ENCODE measurements around the gene MLXIP. TPM values are rescaled to one million over a fixed set of nuclear protein-coding genes. Genes with fewer than 3 reads are reported as not detected.
A peak's percentile ranks its signal among the peaks of the same experiment; 100 is the strongest.

MLXIP gene, protein sequence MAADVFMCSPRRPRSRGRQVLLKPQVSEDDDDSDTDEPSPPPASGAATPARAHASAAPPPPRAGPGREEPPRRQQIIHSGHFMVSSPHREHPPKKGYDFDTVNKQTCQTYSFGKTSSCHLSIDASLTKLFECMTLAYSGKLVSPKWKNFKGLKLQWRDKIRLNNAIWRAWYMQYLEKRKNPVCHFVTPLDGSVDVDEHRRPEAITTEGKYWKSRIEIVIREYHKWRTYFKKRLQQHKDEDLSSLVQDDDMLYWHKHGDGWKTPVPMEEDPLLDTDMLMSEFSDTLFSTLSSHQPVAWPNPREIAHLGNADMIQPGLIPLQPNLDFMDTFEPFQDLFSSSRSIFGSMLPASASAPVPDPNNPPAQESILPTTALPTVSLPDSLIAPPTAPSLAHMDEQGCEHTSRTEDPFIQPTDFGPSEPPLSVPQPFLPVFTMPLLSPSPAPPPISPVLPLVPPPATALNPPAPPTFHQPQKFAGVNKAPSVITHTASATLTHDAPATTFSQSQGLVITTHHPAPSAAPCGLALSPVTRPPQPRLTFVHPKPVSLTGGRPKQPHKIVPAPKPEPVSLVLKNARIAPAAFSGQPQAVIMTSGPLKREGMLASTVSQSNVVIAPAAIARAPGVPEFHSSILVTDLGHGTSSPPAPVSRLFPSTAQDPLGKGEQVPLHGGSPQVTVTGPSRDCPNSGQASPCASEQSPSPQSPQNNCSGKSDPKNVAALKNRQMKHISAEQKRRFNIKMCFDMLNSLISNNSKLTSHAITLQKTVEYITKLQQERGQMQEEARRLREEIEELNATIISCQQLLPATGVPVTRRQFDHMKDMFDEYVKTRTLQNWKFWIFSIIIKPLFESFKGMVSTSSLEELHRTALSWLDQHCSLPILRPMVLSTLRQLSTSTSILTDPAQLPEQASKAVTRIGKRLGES
- total RNA-seq: 10 to 100 TPM; 18.8 to 22.0 TPM

DNA sequence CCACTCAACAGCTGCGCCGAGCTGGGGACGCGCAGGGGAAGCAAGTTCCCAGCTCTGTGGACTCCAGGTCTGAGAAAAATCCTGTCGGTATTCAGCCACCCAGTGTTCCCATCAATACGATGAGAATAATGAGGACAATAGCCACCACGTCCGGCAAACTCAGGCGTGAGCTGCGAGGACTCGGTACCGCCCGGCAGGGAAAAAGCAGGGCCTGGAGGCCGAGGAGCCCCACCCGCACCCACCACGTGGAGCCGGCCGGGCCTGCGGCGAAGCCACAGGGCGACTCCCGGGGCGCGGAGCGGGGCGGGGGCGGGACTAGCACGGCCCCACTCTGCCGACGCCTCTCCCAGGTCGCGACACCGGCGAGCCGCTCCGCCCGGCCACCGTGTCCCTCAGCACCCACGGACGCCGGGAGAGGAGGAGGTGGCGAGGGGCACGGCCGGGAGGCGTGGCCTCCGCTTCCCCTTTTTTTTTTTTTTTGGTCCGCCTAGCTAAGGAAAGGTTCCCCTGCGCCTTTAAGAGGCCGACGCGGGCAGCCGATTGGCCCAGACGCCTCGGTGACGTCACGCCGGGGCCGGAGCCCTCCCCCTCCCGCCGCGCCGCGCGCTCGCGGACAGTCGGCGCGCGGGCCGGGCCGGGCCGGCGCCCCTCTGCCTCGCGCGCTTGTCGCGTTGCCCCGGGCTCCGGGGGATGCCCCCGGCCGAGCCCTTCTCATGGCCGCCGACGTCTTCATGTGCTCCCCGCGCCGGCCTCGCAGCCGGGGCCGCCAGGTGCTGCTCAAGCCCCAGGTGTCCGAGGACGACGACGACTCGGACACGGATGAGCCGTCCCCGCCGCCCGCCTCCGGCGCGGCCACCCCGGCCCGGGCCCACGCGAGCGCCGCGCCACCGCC lies at the start of gene MLXIP:
MLXIP (plus strand) TSS at position 616 of the 892 bp plus-strand sequence; CDS start at position 714, 98 bp downstream.
- Mint-ChIP-seq H3K4me3 (peak within 1 kb of the TSS; percentile 85), H3K36me3 (ENCODE audit: low read depth) (no peaks in the 10 kb centered on the region), H3K4me1 (ENCODE audit: low read depth) (peaks cover 47% of the 10 kb centered on the region), H3K27ac (peak within 1 kb of the TSS; percentile 51), H3K9me3 (no peaks in the 10 kb centered on the region), H3K27me3 (ENCODE audit: low read depth) (no peaks in the 10 kb centered on the region)
- intact Hi-C loops (cut with micrococcal nuclease): loop anchor here (1.0 to 5.0 kb wide), 4 partner anchors 24 to 451 kb away; partner anchors contain the start of gene ORAI1
- DNase-seq: peak; percentile 91
- CTCF ChIA-PET: interaction anchor here (0.8 to 1.5 kb wide), 2 partner anchors 11 to 44 kb away, joined by 6 to 7 read pairs; no protein-coding TSS in a partner anchor

DNA sequence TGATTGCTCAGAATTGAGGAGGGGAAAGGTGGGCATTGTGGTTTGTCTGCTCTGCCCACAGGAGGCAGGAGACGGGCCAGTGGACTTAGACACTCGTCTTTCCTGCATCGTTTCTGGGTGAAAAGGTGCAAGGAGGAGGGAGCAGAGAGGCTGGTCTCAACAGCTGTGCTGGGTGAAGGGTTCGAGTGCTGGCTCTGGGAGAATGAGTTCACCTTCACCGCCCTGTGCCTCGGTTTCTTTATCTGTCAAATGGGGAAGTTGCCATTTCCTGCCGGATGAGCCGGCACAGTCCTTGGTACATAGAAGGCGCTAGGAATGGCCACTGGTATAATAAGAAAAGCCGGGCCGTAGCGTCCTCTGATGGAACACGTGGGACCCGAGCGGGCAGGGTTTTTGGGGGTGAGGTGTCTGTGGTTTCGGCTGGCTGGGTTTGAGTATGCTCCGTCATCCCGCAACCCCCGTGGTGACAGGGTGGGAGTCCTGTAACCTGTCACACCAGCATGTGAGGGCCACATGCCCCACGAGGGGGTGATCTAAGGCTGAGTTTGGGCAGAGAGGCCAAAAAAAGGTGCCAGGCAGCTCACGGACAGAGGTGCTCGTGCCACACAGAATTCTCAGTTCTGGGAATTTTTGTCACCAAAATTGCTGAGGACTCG lies 49.5 kb upstream of the MLXIP start:
- no peaks in the 10 kb centered on the region for H3K9me3 Mint-ChIP-seq
- H3K4me1 Mint-ChIP-seq (ENCODE audit: low read depth): no peaks in the 10 kb centered on the region
- H3K36me3 Mint-ChIP-seq (ENCODE audit: low read depth): no peaks in the 10 kb centered on the region
- no peaks in the 10 kb centered on the region for H3K27me3 Mint-ChIP-seq (ENCODE audit: low read depth)
- no peak for DNase-seq
- CTCF ChIA-PET: interaction anchor here (1.1 kb wide), 1 partner anchor 25 kb away, joined by 4 read pairs; no protein-coding TSS in a partner anchor
- H3K4me3 Mint-ChIP-seq: no peak overlapping the region
- intact Hi-C loops (cut with micrococcal nuclease): no loop called here
- H3K27ac Mint-ChIP-seq: no peak overlapping the region

DNA sequence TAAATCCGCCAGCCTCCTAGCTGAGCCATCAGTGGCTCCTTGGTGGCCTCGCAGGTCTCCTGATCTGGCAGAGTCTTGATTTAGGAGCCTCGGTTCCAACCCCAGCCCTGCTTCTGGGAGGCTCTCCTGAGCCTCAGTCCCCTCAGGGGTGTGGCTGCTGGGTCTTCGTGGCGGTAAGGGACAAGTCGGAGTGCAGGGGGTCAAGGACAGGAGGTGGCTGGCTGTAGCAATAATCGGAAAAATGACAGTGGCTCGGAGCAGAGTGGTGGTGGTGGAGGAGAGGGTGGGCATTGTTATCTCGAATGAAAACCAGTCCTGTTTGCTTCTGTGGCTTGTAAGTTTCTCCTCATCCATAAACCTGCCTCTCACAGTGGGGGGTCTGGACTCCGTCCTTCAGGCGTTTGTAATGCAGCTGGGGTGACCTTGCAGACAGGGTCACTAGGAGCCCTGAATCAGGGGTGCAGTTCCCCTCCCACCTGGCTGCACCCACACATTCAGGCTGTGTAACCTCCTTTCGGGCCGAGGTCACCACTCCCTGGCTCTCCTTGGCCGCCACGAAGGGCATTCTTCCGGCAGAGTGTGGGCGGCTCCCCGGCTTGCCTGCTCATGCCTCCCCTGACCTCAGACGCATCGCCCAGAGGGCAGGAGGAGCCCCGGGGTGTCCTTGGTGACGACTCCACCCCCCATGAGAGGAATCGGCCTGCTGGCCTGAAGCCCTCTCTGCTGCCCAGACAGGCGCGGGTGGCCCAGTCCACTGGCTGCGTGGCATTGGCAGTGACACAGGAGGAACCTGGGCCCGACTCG lies 48.7 kb upstream of the MLXIP start:
- CTCF ChIA-PET: no interaction called here
- intact Hi-C loops (cut with micrococcal nuclease): no loop called here
- H3K9me3 Mint-ChIP-seq: no peaks in the 10 kb centered on the region
- H3K4me1 Mint-ChIP-seq (ENCODE audit: low read depth): no peaks in the 10 kb centered on the region
- DNase-seq: no peak
- H3K27ac Mint-ChIP-seq: no peak overlapping the region
- H3K4me3 Mint-ChIP-seq: no peak overlapping the region
- no peaks in the 10 kb centered on the region for H3K27me3 Mint-ChIP-seq (ENCODE audit: low read depth)
- H3K36me3 Mint-ChIP-seq (ENCODE audit: low read depth): no peaks in the 10 kb centered on the region

DNA sequence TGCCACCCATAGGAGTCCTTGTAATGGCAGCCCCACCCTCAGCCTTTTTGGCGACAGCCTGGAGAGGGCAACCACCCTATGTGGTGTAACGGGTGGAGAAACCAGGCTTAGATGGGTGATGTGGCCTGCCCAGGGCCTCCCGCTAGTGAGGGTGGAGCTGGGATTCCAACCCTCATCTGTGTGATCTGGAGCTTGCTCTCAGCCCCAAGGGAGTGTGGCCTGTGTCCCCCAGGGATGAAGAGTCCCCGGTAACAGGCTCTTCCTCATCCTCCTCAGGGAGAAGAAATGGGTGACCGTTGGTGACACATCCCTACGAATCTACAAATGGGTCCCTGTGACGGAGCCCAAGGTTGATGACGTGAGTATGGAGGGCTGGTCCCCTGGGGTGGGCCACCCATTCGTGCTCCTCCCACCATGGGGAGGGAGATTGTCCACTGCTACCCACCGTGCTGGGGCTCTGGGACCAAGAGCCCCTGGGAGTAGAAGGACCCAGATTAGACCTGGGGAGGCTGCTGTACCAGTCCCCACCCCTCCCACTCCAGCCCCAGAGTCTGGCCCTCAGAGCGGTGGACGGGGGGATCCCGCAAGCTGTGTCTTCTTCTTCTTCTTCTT lies 48.0 kb upstream of the MLXIP start:
- Mint-ChIP-seq H3K27me3 (ENCODE audit: low read depth) (no peaks in the 10 kb centered on the region), H3K27ac (no peak overlapping the region), H3K36me3 (ENCODE audit: low read depth) (no peaks in the 10 kb centered on the region), H3K9me3 (no peaks in the 10 kb centered on the region), H3K4me1 (ENCODE audit: low read depth) (no peaks in the 10 kb centered on the region), H3K4me3 (no peak overlapping the region)
- DNase-seq: no peak
- intact Hi-C loops (cut with micrococcal nuclease): no loop called here
- CTCF ChIA-PET: interaction anchor here (0.6 to 0.8 kb wide), 2 partner anchors 112 to 160 kb away, joined by 3 read pairs; partner anchors contain the start of gene CFAP251

DNA sequence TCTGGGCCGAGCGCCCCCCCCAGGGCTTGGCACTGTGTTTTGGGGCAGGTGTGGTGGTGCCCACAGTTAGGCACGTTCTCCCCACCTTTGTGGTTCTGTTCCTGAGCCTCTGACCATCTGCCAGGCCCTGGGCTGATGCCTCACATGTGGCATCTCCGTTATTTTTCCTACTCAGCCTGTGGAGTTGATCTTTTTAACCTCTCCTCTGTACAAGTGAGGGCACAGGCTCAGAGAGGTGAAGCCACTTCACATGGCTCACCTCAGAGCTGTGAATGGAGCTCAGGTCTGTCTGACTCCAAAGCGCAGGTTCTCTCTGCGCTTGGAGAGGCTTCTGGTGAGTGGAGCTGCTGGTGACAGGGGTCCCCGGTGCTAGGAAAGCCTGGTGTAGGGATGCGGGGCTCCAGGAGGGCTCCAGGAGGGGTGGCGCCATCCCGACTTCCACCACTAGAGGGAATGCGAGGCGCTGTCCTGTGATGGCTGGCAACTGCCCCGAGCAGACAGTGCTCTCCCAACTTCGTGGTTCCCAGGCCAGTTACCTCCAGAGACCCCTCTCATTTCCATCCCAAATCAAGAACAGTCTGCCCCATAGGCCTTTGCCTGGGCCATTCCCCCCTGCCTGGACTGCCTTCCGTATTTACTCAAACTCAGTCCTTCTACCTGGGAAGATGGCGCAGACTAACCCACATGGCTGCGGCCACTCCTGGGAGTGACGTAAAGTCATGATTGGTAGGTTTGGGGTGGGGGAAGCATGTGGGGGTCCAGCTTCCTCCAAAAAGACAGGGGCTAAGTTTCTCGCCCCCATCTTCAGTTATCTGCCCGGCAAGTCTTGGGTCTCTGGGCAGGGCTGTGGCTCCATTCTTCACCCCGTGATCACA lies 47.0 kb upstream of the MLXIP start:
- intact Hi-C loops (cut with micrococcal nuclease): no loop called here
- Mint-ChIP-seq H3K36me3 (ENCODE audit: low read depth) (no peaks in the 10 kb centered on the region), H3K27ac (no peak overlapping the region), H3K4me1 (ENCODE audit: low read depth) (no peaks in the 10 kb centered on the region), H3K27me3 (ENCODE audit: low read depth) (no peaks in the 10 kb centered on the region), H3K4me3 (no peak overlapping the region), H3K9me3 (no peaks in the 10 kb centered on the region)
- peak; percentile 63 for DNase-seq
- CTCF ChIA-PET: interaction anchor here (0.6 to 1.7 kb wide), 6 partner anchors 8 to 342 kb away, joined by 3 to 4 read pairs (median 3); partner anchors contain the start of gene CFAP251

DNA sequence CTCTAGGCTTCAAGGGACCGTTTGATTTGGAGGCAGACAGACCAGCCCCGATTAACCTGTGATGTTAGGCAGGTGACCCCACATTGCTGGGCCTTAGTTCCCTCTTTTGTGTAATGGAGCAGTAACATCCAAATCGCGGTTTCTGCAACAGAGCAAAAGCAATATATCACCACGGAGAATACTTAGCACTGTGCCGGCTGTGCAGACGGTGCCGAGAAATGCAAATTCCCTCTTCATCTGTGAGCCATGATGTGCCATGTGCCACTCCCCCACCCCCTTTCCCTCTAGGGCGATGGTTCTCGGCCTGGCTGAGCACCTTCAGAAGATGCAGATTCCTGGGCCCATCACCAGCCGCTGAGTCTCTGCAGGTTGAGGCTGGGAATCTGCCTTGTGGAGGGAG lies 46.0 kb upstream of the MLXIP start:
- CTCF ChIA-PET: interaction anchor here (1.5 to 1.7 kb wide), 2 partner anchors 91 to 125 kb away, joined by 3 to 4 read pairs; no protein-coding TSS in a partner anchor
- no peaks in the 10 kb centered on the region for H3K4me1 Mint-ChIP-seq (ENCODE audit: low read depth)
- H3K4me3 Mint-ChIP-seq: no peak overlapping the region
- no peaks in the 10 kb centered on the region for H3K36me3 Mint-ChIP-seq (ENCODE audit: low read depth)
- no peaks in the 10 kb centered on the region for H3K27me3 Mint-ChIP-seq (ENCODE audit: low read depth)
- H3K9me3 Mint-ChIP-seq: no peaks in the 10 kb centered on the region
- intact Hi-C loops (cut with micrococcal nuclease): no loop called here
- H3K27ac Mint-ChIP-seq: no peak overlapping the region
- no peak for DNase-seq

DNA sequence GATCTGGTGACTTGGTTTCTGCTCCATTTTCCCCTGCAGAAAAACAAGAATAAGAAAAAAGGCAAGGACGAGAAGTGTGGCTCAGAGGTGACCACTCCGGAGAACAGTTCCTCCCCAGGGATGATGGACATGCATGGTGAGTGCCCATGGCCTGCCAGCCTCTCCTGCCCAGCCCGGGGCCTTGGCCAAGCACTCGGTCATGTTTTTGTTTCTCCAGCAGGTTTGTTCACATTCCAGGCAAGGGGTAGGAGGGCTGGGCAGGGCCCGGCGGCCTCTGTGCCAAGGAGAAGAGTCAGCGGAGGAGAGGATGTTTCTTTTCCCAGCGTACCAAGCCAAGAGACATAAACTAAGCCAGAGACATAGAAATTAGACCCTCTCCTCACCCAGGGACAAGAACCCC lies 43.3 kb upstream of the MLXIP start:
- H3K4me1 Mint-ChIP-seq (ENCODE audit: low read depth): no peaks in the 10 kb centered on the region
- H3K36me3 Mint-ChIP-seq (ENCODE audit: low read depth): no peaks in the 10 kb centered on the region
- H3K27ac Mint-ChIP-seq: no peak overlapping the region
- H3K4me3 Mint-ChIP-seq: no peak overlapping the region
- no peaks in the 10 kb centered on the region for H3K27me3 Mint-ChIP-seq (ENCODE audit: low read depth)
- CTCF ChIA-PET: no interaction called here
- no peak for DNase-seq
- intact Hi-C loops (cut with micrococcal nuclease): no loop called here
- no peaks in the 10 kb centered on the region for H3K9me3 Mint-ChIP-seq

DNA sequence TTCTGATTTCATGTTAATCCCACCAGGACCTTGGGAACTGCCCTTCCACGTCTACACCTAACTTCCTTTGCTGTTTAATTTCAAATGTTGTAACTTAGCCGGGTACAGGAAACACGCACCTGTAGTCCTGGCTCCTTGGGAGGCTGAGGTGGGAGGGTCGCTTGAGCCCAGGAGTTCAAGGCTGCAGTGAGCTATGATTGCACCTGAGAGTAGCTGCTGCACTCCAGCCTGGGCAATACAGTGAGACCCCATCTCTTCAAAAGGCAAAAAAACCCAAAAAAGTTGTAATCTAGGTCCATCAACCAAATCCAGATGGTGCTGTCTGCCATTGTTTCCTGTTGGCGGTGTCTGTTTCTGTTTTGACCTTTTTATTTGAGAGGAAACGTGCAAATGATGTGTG lies 42.4 kb upstream of the MLXIP start:
- no peak overlapping the region for H3K4me3 Mint-ChIP-seq
- H3K9me3 Mint-ChIP-seq: no peaks in the 10 kb centered on the region
- intact Hi-C loops (cut with micrococcal nuclease): no loop called here
- no peaks in the 10 kb centered on the region for H3K36me3 Mint-ChIP-seq (ENCODE audit: low read depth)
- no peaks in the 10 kb centered on the region for H3K27me3 Mint-ChIP-seq (ENCODE audit: low read depth)
- DNase-seq: no peak
- CTCF ChIA-PET: interaction anchor here (0.6 kb wide), 1 partner anchor 558 kb away, joined by 5 read pairs; no protein-coding TSS in a partner anchor
- no peak overlapping the region for H3K27ac Mint-ChIP-seq
- no peaks in the 10 kb centered on the region for H3K4me1 Mint-ChIP-seq (ENCODE audit: low read depth)

DNA sequence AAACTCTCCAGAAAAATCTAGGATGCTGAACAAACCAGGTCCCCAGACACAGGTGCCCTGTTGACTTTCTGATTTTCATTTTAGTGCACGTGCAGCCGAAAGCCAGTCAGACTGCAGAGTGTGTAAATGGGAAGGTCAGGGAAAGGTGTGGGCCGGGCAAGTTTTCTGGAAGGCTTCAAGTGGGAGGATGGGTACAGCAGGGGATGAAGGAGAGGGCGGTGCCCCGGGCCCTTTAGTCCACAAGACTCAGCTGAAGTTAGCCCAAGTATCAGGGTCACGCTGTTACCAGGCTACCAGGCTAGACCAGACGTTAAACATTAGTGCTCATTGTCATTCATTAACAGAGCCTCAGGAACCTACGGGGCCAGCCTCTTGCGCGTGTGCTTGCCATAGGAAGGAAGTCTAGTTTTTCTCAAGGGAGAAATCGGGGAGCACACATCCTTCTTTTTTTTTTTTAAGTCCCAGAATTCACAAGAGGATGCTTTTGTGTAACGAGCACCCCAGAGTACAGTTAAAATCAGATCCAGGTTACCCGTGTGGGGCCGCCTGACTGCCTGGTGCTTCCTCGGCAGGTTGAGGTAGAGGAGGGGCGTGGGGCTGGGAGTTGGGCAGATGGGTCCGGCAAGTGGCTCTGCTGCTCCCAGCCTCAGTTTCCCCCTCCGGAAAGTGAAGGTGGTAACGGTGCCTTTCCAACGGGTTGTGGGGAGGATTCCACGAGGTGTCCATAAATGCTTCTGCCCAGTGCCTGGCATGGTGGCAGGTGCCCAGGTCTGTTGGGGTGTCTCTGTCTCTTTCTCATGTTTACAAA lies 37.8 kb upstream of the MLXIP start:
- Mint-ChIP-seq H3K9me3 (no peaks in the 10 kb centered on the region), H3K27ac (no peak overlapping the region), H3K27me3 (ENCODE audit: low read depth) (no peaks in the 10 kb centered on the region), H3K4me1 (ENCODE audit: low read depth) (no peaks in the 10 kb centered on the region), H3K36me3 (ENCODE audit: low read depth) (no peaks in the 10 kb centered on the region), H3K4me3 (no peak overlapping the region)
- intact Hi-C loops (cut with micrococcal nuclease): no loop called here
- CTCF ChIA-PET: no interaction called here
- no peak for DNase-seq

All from activated naive CD4-positive, alpha-beta T cell treated with anti-CD3 and anti-CD28 coated beads for 36 hours (primary cell).